K562 (cell line): Measurements from ENCODE around the gene NLGN2. TPM values are rescaled to one million over a fixed set of nuclear protein-coding genes. Genes with fewer than 3 reads are reported as not detected.
A peak's percentile ranks its signal among the peaks of the same experiment; 100 is the strongest.

ENCODE experiments used
- ATAC-seq: fragments of 200-7000 bp; cut with Tn5 transposase; 3 replicates; pipeline ENCODE4 v1.9.1; 2020; ENCODE audit warnings: moderate library complexity
- BruUV-seq: library from RNA; stranded (reverse); fragments of 400-500 nt; replicated peaks from 2 replicates; lab custom pipeline; 2021; lab: Mats Ljungman, UMichigan
- CTCF ChIA-PET: fragments of 300-600 bp; formaldehyde crosslinking; extraction: SDS; loops from one replicate; lab custom pipeline; 2021; ENCODE audit warnings: low intra/inter-chr PET ratio; lab: Yijun Ruan, JAX
- POLR2A ChIA-PET: fragments of 300-600, 350-650 bp; sonication (Branson Sonifier 250); formaldehyde crosslinking; extraction: SDS; loops from one replicate; lab custom pipeline; 2021; ENCODE audit warnings: antibody characterized with exemption, inconsistent platforms; lab: Yijun Ruan, JAX
- DNase-seq, 4 experiments: peaks; one replicate each; pipeline versions ENCODE4 v3.0.0 to v3.0.0-alpha.2; 2011 to 2018; ENCODE audit warnings: low spot score in 3 of 4, mixed read lengths in 3 of 4; ENCODE audit errors: extremely low read depth in 1 of 4
- FAIRE-seq: peaks from 2 replicates; lab custom pipeline; 2011; peaks lifted over from hg19 to GRCh38; lab: Jason Lieb, UNC
- H2AFZ ChIP-seq: 2 replicates; pipeline ENCODE4 v1.6.0; 2011; ENCODE audit warnings: low read depth, low read length, control low read depth, inconsistent platforms
- H3K27ac ChIP-seq: fragments of 200-600 bp; 3 replicates; pipeline ENCODE4 v1.8.0; 2011; ENCODE audit warnings: low read depth, mild to moderate bottlenecking, control low read depth, inconsistent platforms, low read length, moderate library complexity, mixed read lengths; ENCODE audit errors: extremely low read depth
- H3K27me3 ChIP-seq, 2 experiments: fragments of 300-600 bp in 1 of 2; 2 replicates in 1 of 2; 3 replicates in 1 of 2; pipeline versions ENCODE4 v1.6.0 to v1.8.0; 2011; ENCODE audit warnings: inconsistent platforms in 2 of 2, low read length in 2 of 2, mild to moderate bottlenecking in 1 of 2, mixed read lengths in 1 of 2, moderate library complexity in 1 of 2; ENCODE audit not compliant: control insufficient read depth in 2 of 2, insufficient read depth in 2 of 2
- H3K36me3 ChIP-seq: fragments of 300-600 bp; 3 replicates; pipeline ENCODE4 v1.8.0; 2011; ENCODE audit warnings: mild to moderate bottlenecking, low read length, inconsistent platforms; ENCODE audit not compliant: control insufficient read depth, insufficient read depth
- H3K4me1 ChIP-seq, 2 experiments: fragments of 200-600 bp in 1 of 2; replicated peaks in 1 of 2; 2 replicates in 1 of 2; 3 replicates in 1 of 2; pipeline versions ENCODE4 v1.5.1 to v1.8.0; 2011; ENCODE audit warnings: inconsistent platforms in 2 of 2, low read length in 2 of 2, mild to moderate bottlenecking in 1 of 2, mixed read lengths in 1 of 2, moderate library complexity in 1 of 2; ENCODE audit not compliant: control insufficient read depth in 2 of 2, insufficient read depth in 2 of 2
- H3K4me2 ChIP-seq: 2 replicates; pipeline ENCODE4 v1.6.1; 2011; ENCODE audit warnings: low read length, control low read depth, inconsistent platforms, mixed read lengths; ENCODE audit not compliant: insufficient read depth
- H3K4me3 ChIP-seq: fragments of 200-600 bp; sonication (generic), shearing (Covaris generic); 2 replicates; pipeline ENCODE4 v1.5.1; 2016; ENCODE audit warnings: control low read depth, inconsistent platforms
- H3K79me2 ChIP-seq: fragments of 200-600 bp; 3 replicates; pipeline ENCODE4 v1.8.0; 2011; ENCODE audit warnings: low read length, inconsistent platforms; ENCODE audit not compliant: control insufficient read depth, insufficient read depth
- H3K9ac ChIP-seq, 2 experiments: 2 replicates each; pipeline versions ENCODE4 v1.6.0 to v1.6.1; 2011; ENCODE audit warnings: low read depth in 2 of 2, low read length in 2 of 2, control low read depth in 1 of 2, inconsistent platforms in 1 of 2, mild to moderate bottlenecking in 1 of 2, mixed read lengths in 1 of 2; ENCODE audit not compliant: insufficient read depth in 1 of 2
- H3K9me1 ChIP-seq: one replicate; pipeline ENCODE4 v1.6.0; 2011; ENCODE audit warnings: inconsistent platforms, mild to moderate bottlenecking, low read length, moderate library complexity; ENCODE audit not compliant: control insufficient read depth, insufficient read depth
- H3K9me3 ChIP-seq: replicated peaks from 2 replicates; pipeline ENCODE4 v1.5.1; 2011; ENCODE audit warnings: low read depth, low read length, inconsistent platforms; ENCODE audit not compliant: control insufficient read depth, insufficient read depth
- H4K20me1 ChIP-seq: replicated peaks from 2 replicates; pipeline ENCODE4 v1.6.1; 2011; ENCODE audit warnings: low read length, inconsistent platforms, mixed read lengths; ENCODE audit not compliant: control insufficient read depth, insufficient read depth
- CBFA2T3 ChIP-seq: fragments of 450-650 bp; IDR thresholded peaks from 2 replicates; pipeline ENCODE4 v1.6.1; 2017
- ETV1 ChIP-seq: fragments of 450-650 bp; conservative IDR thresholded peaks from 2 replicates; pipeline ENCODE4 v1.6.1; 2016; ENCODE audit warnings: missing genetic modification characterization, control low read depth, low read depth, missing compliant biosample characterization
- FOSL1 ChIP-seq: fragments of 200-800 bp; sonication (Bioruptor generic); conservative IDR thresholded peaks from 2 replicates; pipeline ENCODE4 v1.6.1; 2016; ENCODE audit warnings: missing genetic modification characterization, missing compliant biosample characterization
- SRSF7 ChIP-seq: fragments of 200-400 bp; formaldehyde crosslinking; optimal IDR thresholded peaks from 2 replicates; pipeline ENCODE3; 2017; ENCODE audit warnings: mild to moderate bottlenecking, low read depth, low read length
- ZNF263 ChIP-seq: sonication (generic); formaldehyde crosslinking; IDR thresholded peaks from 2 replicates; pipeline ENCODE4 v1.8.0; 2022; ENCODE audit warnings: mild to moderate bottlenecking, missing genetic modification reagents, borderline replicate concordance
- WGBS: fragments of 100-300 bp; shearing (Covaris generic); methylation state at CpG from one replicate; pipeline ENCODE4 v1.1.6; 2016; ENCODE audit warnings: low coverage, mixed read lengths; ENCODE audit not compliant: insufficient coverage; ENCODE audit errors: missing lambda C conversion rate; 5-methylcytosine and 5-hydroxymethylcytosine counted together
- in situ Hi-C: fragments of 300-500 bp; cut with MboI; formaldehyde crosslinking; loops from 4 replicates; pipeline ENCODE4 v1.15.0; 2018; ENCODE audit warnings: inconsistent platforms, mixed read lengths
- intact Hi-C: fragments of 100-400 bp; cut with micrococcal nuclease; formaldehyde crosslinking; loops from 2 replicates; pipeline ENCODE4 v1.14.2; 2022
- polyA plus RNA-seq, 8 experiments: library from polyadenylated mRNA; depleted of rRNA in 4 of 8; stranded (reverse) in 5 of 8; unstranded in 3 of 8; fragments of >200 nt; fragmentation: Nextera tagmentation in 2 of 8; fragmentation: Illumina TruSeq in 1 of 8; extraction: Ambion mirVana in 2 of 8; extraction: Trizol in 1 of 8; gene quantifications; 2 replicates each; pipeline versions ENCODE4 v1.2.1 to v1.2.3, GENCODE V29; 2011 to 2014; ENCODE audit warnings: inconsistent platforms in 1 of 8, missing spikeins in 1 of 8
- total RNA-seq, 7 experiments: library from RNA; depleted of rRNA in 6 of 7; stranded (reverse); fragments of >200 nt in 6 of 7; fragmentation: Illumina TruSeq in 2 of 7; extraction: Trizol in 2 of 7; gene quantifications; 2 replicates each; pipeline versions ENCODE4 v1.2.1 to v1.2.3, GENCODE V29; 2011 to 2021; ENCODE audit warnings: low replicate concordance in 1 of 7

NLGN2 gene
- total and polyA plus RNA-seq, 9 of the 15 experiments (the other 6 are each of a cell fraction or from before 2014, with no cell fraction given): 0.11 to 7.8 (median 0.77) TPM

DNA sequence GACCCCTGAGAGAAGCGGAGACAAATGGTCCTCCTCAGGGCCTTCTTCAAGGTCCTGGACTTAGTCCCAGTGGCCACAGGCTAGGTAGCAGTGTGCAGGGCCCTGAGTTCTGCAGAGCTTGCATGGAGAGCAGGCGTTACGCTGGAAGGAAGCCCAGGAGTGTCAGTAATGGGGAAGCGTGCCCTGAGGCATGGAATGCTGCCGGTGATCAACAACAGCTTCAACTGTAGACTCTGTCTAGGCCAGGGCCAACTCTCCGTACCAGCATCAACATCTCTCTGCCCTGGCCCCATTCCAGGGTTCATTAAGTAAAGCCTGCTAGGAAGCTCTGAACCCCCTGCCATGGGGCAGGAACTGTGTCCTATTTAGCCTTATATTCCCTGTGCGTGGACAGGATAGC is 27.3 kb upstream of the NLGN2 start:
- Histone ChIP-seq H3K27ac (no peak overlapping the region), H3K27me3 (no peaks in the 10 kb centered on the region), H3K9me3 (peaks cover 2% of the 10 kb centered on the region; the same call in 1 of the 2 replicates), H3K4me2 (peak overlapping the region; percentile 68), H3K79me2 (no peaks in the 10 kb centered on the region; the same call in 2 of the 3 replicates), H3K36me3 (no peaks in the 10 kb centered on the region), H3K9me1 (no peaks in the 10 kb centered on the region), H3K4me3 (peak overlapping the region; percentile 52), H3K9ac (peak overlapping the region; percentile 60 to 90; a peak in 2 of 4 replicates), H3K4me1 (peaks cover 8 to 18% of the 10 kb centered on the region in 2 experiments; a peak in 4 of 5 replicates), H4K20me1 (no peaks in the 10 kb centered on the region), H2AFZ (peak overlapping the region; percentile 93)
- TF ChIP-seq ZNF263 (CRISPR knock-in tag) (no peak), ETV1 (tag) (no peak), SRSF7 (no peak), FOSL1 (no peak), CBFA2T3 (no peak)
- intact Hi-C loops (no loop called here), in situ Hi-C loops (no loop called here)
- ChIA-PET POLR2A (interaction anchor here (0.5 to 0.9 kb wide), 5 partner anchors 12 to 105 kb away, joined by 3 to 4 read pairs (median 3); no protein-coding TSS in a partner anchor), CTCF (no interaction called here)
- peak; percentile 15; the same call in 2 of the 3 replicates for ATAC-seq
- DNase-seq: no peak
- no peak for FAIRE-seq
- WGBS: 62% methylated on average over 6 of the region's 7 CpGs
- BruUV-seq: no TSS peak
